ENCODE data around the gene KRT2. TPM values are rescaled to one million over a fixed set of nuclear protein-coding genes. Genes with fewer than 3 reads are reported as not detected.

Gene KRT2
- total and polyA plus RNA-seq, 9 of the 15 experiments (the other 6 are each of a cell fraction or from before 2014, with no cell fraction given): 0.03 to 0.69 (median 0.07) TPM; not detected in 2

DNA sequence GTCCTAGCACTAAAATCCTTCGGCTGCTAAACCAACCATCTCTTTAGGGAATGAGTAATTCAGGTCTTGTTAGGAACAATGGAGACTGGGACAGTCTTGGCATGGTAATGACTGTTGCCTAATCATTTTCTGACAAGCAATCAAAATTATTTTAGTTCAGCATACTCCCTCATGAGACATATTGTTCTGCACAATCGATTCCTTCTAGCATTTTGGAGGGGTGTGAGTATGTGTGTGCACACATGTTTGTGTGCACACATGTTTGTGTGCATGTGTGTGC is 30.3 kb upstream of the KRT2 start:
- Histone ChIP-seq H3K9me1 (ENCODE audit: control insufficient read depth, insufficient read depth, low read length) (no peaks in the 10 kb centered on the region), H3K9me3 (replicated peaks; ENCODE audit: control insufficient read depth, insufficient read depth, low read depth, low read length) (no peaks in the 10 kb centered on the region), H3K4me3 (no peak overlapping the region), H3K79me2 (ENCODE audit: control insufficient read depth, insufficient read depth, low read length) (no peaks in the 10 kb centered on the region), H2AFZ (ENCODE audit: low read depth, low read length) (no peak overlapping the region), H4K20me1 (replicated peaks; ENCODE audit: control insufficient read depth, insufficient read depth, low read length) (no peaks in the 10 kb centered on the region), H3K27ac (ENCODE audit: extremely low read depth, low read depth, low read length) (no peak overlapping the region), H3K4me1 (replicated peaks in 1 of 2; ENCODE audit: control insufficient read depth in 2 of 2, insufficient read depth in 2 of 2, low read length in 2 of 2) (no peaks in the 10 kb centered on the region), H3K9ac (ENCODE audit: insufficient read depth in 1 of 2, low read depth in 2 of 2, low read length in 2 of 2) (no peak overlapping the region), H3K36me3 (ENCODE audit: control insufficient read depth, insufficient read depth, low read length) (no peaks in the 10 kb centered on the region), H3K27me3 (ENCODE audit: control insufficient read depth in 2 of 2, insufficient read depth in 2 of 2, low read length in 2 of 2) (peaks cover 22 to 55% of the 10 kb centered on the region in 2 experiments), H3K4me2 (ENCODE audit: insufficient read depth, low read length) (no peak overlapping the region)
- in situ Hi-C loops (cut with MboI) (no loop called here), intact Hi-C loops (cut with micrococcal nuclease) (no loop called here)
- DNase-seq (ENCODE audit: extremely low read depth in 1 of 4, low spot score in 3 of 4) (no peak), ATAC-seq (no peak), FAIRE-seq (no peak)
- CTCF ChIA-PET (ENCODE audit: low intra/inter-chr PET ratio): no interaction called here
- POLR2A ChIA-PET: no interaction called here
- 11% methylated on average over 2 of the region's 2 CpGs for WGBS (ENCODE audit: insufficient coverage, low coverage, missing lambda C conversion rate)
- TF ChIP-seq GABPB1 (CRISPR knock-in tag; IDR thresholded peaks at IDR 0.05) (no peak), GATAD2A (IDR thresholded peaks at IDR 0.05) (no peak), IFI16 (CRISPR knock-in tag; IDR thresholded peaks at IDR 0.05) (no peak), ZNF224 (CRISPR knock-in tag; IDR thresholded peaks at IDR 0.05) (no peak), ADNP (tag; IDR thresholded peaks at IDR 0.05) (no peak), MGA (IDR thresholded peaks at IDR 0.05) (no peak), STAT5B (CRISPR knock-in tag; IDR thresholded peaks at IDR 0.05) (no peak), ATF7 (IDR thresholded peaks at IDR 0.05) (no peak)
- TF ChIP-seq, protein P1, sequence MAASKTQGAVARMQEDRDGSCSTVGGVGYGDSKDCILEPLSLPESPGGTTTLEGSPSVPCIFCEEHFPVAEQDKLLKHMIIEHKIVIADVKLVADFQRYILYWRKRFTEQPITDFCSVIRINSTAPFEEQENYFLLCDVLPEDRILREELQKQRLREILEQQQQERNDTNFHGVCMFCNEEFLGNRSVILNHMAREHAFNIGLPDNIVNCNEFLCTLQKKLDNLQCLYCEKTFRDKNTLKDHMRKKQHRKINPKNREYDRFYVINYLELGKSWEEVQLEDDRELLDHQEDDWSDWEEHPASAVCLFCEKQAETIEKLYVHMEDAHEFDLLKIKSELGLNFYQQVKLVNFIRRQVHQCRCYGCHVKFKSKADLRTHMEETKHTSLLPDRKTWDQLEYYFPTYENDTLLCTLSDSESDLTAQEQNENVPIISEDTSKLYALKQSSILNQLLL (CRISPR knock-in tag; IDR thresholded peaks at IDR 0.05; ENCODE audit: borderline replicate concordance): no peak
- TF ChIP-seq, protein P2, sequence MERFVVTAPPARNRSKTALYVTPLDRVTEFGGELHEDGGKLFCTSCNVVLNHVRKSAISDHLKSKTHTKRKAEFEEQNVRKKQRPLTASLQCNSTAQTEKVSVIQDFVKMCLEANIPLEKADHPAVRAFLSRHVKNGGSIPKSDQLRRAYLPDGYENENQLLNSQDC (CRISPR knock-in tag; IDR thresholded peaks at IDR 0.05): no peak
- no TSS peak for BruUV-seq (replicated peaks)

Data from K562 (cell line).